ENCODE data around the gene EPB42.

GRCh38 chr15:43266386-43266785 is 45.6 kb upstream of the EPB42 start:
- TF ChIP-seq CTCF (IDR thresholded peaks at IDR 0.05), result no peak
- no peak for TF ChIP-seq POLR2A (IDR thresholded peaks at IDR 0.05)
